ENCODE results near the gene CENPU.

CENPU gene

GRCh38 chr4:184649026-184649970, 84.6 kb downstream of the CENPU start, which contains the start of the genes CASP3 and PRIMPOL:
Gene CASP3, minus strand, starts transcription at chr4:184649447. Its CDS starts 10,994 bp downstream, at chr4:184638453.
Gene PRIMPOL, plus strand, starts transcription at chr4:184649738. Its CDS starts 7,403 bp downstream, at chr4:184657141.
- H3K9ac ChIP-seq = peak within 1 kb of the TSS; percentile 61
- no peaks in the 10 kb centered on the region for H3K9me3 ChIP-seq (ENCODE audit: control insufficient read depth, low read length)
- TF ChIP-seq, protein P1, sequence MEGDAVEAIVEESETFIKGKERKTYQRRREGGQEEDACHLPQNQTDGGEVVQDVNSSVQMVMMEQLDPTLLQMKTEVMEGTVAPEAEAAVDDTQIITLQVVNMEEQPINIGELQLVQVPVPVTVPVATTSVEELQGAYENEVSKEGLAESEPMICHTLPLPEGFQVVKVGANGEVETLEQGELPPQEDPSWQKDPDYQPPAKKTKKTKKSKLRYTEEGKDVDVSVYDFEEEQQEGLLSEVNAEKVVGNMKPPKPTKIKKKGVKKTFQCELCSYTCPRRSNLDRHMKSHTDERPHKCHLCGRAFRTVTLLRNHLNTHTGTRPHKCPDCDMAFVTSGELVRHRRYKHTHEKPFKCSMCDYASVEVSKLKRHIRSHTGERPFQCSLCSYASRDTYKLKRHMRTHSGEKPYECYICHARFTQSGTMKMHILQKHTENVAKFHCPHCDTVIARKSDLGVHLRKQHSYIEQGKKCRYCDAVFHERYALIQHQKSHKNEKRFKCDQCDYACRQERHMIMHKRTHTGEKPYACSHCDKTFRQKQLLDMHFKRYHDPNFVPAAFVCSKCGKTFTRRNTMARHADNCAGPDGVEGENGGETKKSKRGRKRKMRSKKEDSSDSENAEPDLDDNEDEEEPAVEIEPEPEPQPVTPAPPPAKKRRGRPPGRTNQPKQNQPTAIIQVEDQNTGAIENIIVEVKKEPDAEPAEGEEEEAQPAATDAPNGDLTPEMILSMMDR (IDR thresholded peaks at IDR 0.05) = peak; percentile 13
- H3K79me2 ChIP-seq = no peaks in the 10 kb centered on the region
- no peaks in the 10 kb centered on the region for H3K36me3 ChIP-seq (ENCODE audit: control insufficient read depth, insufficient read depth, low read length)
- H3K4me3 ChIP-seq (ENCODE audit: low read depth, low read length) = peak within 1 kb of the TSS; percentile 86
- H3K27ac ChIP-seq = peak within 1 kb of the TSS; percentile 93
- H3K27me3 ChIP-seq (ENCODE audit: control insufficient read depth, insufficient read depth, low read length) = no peaks in the 10 kb centered on the region
- peak within 1 kb of the TSS; percentile 84 for H3K4me2 ChIP-seq (ENCODE audit: low read length)
- H2AFZ ChIP-seq = peak within 1 kb of the TSS; percentile 85
- peaks cover 4% of the 10 kb centered on the region for H3K4me1 ChIP-seq

- TF ChIP-seq, protein P1 (IDR thresholded peaks at IDR 0.05) = no peak
- peaks cover 4% of the 10 kb centered on the region for H3K4me1 ChIP-seq
- no peaks in the 10 kb centered on the region for H3K36me3 ChIP-seq (ENCODE audit: control insufficient read depth, insufficient read depth, low read length)
- H3K4me3 ChIP-seq (ENCODE audit: low read depth, low read length) = peak overlapping the region; percentile 67
- H3K79me2 ChIP-seq = no peaks in the 10 kb centered on the region
- H3K27me3 ChIP-seq (ENCODE audit: control insufficient read depth, insufficient read depth, low read length) = no peaks in the 10 kb centered on the region
- H3K27ac ChIP-seq = peak overlapping the region; percentile 93
- H3K4me2 ChIP-seq (ENCODE audit: low read length) = peak overlapping the region; percentile 84
- H2AFZ ChIP-seq = peak overlapping the region; percentile 85
- no peaks in the 10 kb centered on the region for H3K9me3 ChIP-seq (ENCODE audit: control insufficient read depth, low read length)
- H3K9ac ChIP-seq = peak overlapping the region; percentile 61
Observed at GRCh38 chr4:184648313-184649025, 85.4 kb downstream of the CENPU start.

DNA sequence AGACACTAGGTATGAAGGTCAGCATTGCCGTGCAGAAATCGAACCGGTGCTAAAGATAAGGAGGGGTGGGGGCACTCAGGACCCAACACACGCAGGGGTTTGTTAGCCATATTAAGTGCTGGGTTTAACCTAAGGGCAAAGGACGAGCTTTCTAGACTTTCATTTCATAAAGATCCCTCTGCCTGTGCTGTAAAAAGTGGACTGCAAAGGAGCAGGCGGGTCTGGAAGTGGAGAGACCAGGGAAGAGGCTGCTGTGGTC, 85.9 kb downstream of the CENPU start:
- peak overlapping the region; percentile 84 for H3K4me2 ChIP-seq (ENCODE audit: low read length)
- H3K9ac ChIP-seq = no peak overlapping the region
- H2AFZ ChIP-seq = peak overlapping the region; percentile 85
- peaks cover 4% of the 10 kb centered on the region for H3K4me1 ChIP-seq
- H3K36me3 ChIP-seq (ENCODE audit: control insufficient read depth, insufficient read depth, low read length) = no peaks in the 10 kb centered on the region
- H3K27me3 ChIP-seq (ENCODE audit: control insufficient read depth, insufficient read depth, low read length) = no peaks in the 10 kb centered on the region
- H3K27ac ChIP-seq = peak overlapping the region; percentile 93
- H3K4me3 ChIP-seq (ENCODE audit: low read depth, low read length) = peak overlapping the region; percentile 67
- TF ChIP-seq, protein P1 (IDR thresholded peaks at IDR 0.05) = no peak
- H3K9me3 ChIP-seq (ENCODE audit: control insufficient read depth, low read length) = no peaks in the 10 kb centered on the region
- no peaks in the 10 kb centered on the region for H3K79me2 ChIP-seq

DNA sequence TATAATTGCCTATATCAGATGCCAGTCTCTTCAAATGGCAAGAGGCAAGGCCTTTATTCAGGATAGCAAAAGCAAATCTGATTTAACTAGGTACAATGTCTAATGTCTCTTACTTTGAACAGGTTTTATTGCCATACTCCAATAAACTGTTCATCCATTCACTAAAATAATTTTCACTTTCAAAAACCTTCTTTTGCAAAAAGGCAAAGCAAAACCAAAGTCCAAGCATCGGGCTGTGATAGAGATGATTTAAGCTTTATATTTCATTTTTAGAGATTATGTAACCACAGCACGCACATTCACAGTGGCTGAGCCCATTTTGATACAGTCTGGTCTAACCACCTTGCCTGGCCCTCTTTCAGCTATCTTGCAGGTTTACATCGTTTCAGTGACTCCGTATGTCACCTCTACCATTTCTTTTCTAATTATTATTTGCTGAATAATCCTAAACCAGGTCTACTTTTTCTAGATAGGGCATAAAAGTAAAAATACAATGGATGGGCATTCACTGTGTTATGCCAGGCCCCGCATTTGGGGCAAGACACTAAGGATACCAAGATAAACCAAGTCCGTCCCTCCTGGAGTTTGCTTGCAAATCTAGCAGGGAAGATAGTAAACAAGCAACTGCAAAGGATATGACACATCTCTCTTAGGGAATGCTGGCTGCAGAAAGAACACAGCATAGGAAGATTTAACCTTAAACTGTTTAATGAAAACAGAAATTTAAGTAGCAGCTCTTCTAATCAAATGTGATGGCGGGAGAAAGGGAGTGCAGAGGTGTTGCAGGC, 86.4 kb downstream of the CENPU start:
- no peak overlapping the region for H2AFZ ChIP-seq
- peak overlapping the region; percentile 93 for H3K27ac ChIP-seq
- peak overlapping the region; percentile 67 for H3K4me3 ChIP-seq (ENCODE audit: low read depth, low read length)
- H3K4me1 ChIP-seq = peaks cover 4% of the 10 kb centered on the region
- no peak overlapping the region for H3K9ac ChIP-seq
- H3K27me3 ChIP-seq (ENCODE audit: control insufficient read depth, insufficient read depth, low read length) = no peaks in the 10 kb centered on the region
- no peaks in the 10 kb centered on the region for H3K36me3 ChIP-seq (ENCODE audit: control insufficient read depth, insufficient read depth, low read length)
- no peaks in the 10 kb centered on the region for H3K79me2 ChIP-seq
- no peaks in the 10 kb centered on the region for H3K9me3 ChIP-seq (ENCODE audit: control insufficient read depth, low read length)
- H3K4me2 ChIP-seq (ENCODE audit: low read length) = peak overlapping the region; percentile 84
- TF ChIP-seq, protein P1 (IDR thresholded peaks at IDR 0.05) = no peak

Data from parathyroid adenoma (tissue), 2 donors.